ENCODE results near the gene ANGPT4.

DNA sequence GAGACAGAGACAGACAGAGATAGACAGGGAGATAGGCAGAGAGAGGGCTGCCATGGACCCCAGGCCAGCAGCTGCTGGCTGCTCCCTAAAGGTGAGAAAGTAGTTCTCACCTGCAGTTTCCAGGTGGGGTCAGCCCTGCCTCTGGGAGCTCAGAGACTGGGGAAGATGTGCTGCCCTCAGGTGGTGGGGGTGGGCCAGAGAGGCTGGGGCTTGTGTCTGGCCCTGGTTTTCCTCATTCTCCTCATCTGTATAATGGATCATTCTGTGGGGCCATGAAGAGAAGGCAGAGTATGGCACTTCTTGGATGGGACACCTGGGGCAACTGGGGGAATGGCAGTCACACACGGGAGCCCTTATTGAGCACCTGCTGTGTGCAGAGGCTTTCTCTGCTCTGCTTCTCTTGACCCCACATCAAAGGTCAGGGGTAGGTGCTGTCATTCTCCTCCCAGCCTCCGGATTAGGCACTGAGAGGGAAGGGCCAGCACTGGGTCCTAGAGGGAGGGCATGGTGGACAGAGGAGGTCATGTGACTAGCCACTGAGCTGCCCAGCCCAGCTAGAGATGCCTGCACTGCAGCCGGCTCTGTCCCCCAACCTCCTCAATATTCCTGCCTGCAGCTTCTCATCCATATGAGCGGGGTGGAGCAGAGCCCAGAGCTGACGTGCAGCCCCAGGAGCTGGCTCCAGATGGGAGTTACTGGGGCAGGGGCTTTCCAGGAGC is 4.1 kb downstream of the ANGPT4 start:
- TF ChIP-seq NFIC (IDR thresholded peaks at IDR 0.05; ENCODE audit: borderline replicate concordance) (no peak), SMC3 (IDR thresholded peaks at IDR 0.05; ENCODE audit: low read depth, low read length) (no peak), EZH2phosphoT487 (IDR thresholded peaks at IDR 0.05; ENCODE audit: borderline replicate concordance, low read depth) (no peak)
- TF ChIP-seq, protein P1, sequence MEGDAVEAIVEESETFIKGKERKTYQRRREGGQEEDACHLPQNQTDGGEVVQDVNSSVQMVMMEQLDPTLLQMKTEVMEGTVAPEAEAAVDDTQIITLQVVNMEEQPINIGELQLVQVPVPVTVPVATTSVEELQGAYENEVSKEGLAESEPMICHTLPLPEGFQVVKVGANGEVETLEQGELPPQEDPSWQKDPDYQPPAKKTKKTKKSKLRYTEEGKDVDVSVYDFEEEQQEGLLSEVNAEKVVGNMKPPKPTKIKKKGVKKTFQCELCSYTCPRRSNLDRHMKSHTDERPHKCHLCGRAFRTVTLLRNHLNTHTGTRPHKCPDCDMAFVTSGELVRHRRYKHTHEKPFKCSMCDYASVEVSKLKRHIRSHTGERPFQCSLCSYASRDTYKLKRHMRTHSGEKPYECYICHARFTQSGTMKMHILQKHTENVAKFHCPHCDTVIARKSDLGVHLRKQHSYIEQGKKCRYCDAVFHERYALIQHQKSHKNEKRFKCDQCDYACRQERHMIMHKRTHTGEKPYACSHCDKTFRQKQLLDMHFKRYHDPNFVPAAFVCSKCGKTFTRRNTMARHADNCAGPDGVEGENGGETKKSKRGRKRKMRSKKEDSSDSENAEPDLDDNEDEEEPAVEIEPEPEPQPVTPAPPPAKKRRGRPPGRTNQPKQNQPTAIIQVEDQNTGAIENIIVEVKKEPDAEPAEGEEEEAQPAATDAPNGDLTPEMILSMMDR (IDR thresholded peaks at IDR 0.05) = no peak
- TF ChIP-seq, protein P2, sequence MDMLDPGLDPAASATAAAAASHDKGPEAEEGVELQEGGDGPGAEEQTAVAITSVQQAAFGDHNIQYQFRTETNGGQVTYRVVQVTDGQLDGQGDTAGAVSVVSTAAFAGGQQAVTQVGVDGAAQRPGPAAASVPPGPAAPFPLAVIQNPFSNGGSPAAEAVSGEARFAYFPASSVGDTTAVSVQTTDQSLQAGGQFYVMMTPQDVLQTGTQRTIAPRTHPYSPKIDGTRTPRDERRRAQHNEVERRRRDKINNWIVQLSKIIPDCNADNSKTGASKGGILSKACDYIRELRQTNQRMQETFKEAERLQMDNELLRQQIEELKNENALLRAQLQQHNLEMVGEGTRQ (IDR thresholded peaks at IDR 0.05; ENCODE audit: borderline replicate concordance, low read depth, low read length) = no peak
